Upper lobe of left lung (tissue), 4 donors: Measurements from ENCODE around the gene JRKL.

Source experiments
- POLR2A ChIP-seq, 4 donors: fragments of 450-650 bp; IDR thresholded peaks; one replicate each; pipeline ENCODE4 v1.5.1; 2016 to 2017; ENCODE audit warnings: antibody characterized with exemption in 4 of 4, mild to moderate bottlenecking in 2 of 4
- TF ChIP-seq, protein P1 (sequence below), 6 experiments: fragments of 450-650 bp in 4 of 6; fragments of 200-600 bp in 2 of 6; sonication (generic) in 2 of 6; IDR thresholded peaks; one replicate each; pipeline ENCODE4 v1.5.1; 2016 to 2019; ENCODE audit warnings: antibody characterized with exemption in 6 of 6

DNA sequence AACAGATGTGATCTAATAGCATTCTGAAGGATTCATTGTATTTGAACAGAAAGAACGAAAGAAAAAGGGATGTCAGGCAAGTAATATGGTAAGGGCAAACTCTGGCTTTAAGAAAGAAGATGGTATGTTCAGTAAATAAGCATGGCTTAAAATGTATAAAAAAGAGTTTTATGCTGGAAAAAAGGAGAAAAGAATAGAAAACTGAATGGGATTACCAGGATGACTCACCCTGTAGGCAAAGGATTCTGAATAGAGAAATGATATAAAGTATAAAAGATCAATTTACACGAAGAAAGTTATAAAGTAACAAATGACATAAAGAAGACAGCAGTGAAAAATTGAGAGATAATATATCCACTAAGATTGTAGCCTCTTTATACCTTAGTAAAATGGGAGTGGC, 4.6 kb upstream of the JRKL start:
- TF ChIP-seq, protein P1, sequence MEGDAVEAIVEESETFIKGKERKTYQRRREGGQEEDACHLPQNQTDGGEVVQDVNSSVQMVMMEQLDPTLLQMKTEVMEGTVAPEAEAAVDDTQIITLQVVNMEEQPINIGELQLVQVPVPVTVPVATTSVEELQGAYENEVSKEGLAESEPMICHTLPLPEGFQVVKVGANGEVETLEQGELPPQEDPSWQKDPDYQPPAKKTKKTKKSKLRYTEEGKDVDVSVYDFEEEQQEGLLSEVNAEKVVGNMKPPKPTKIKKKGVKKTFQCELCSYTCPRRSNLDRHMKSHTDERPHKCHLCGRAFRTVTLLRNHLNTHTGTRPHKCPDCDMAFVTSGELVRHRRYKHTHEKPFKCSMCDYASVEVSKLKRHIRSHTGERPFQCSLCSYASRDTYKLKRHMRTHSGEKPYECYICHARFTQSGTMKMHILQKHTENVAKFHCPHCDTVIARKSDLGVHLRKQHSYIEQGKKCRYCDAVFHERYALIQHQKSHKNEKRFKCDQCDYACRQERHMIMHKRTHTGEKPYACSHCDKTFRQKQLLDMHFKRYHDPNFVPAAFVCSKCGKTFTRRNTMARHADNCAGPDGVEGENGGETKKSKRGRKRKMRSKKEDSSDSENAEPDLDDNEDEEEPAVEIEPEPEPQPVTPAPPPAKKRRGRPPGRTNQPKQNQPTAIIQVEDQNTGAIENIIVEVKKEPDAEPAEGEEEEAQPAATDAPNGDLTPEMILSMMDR (IDR thresholded peaks at IDR 0.05): no peak
- TF ChIP-seq POLR2A (IDR thresholded peaks at IDR 0.05): no peak
